HG02840 (cell line): ENCODE measurements around the gene CDC45.

ENCODE experiments used
- ATAC-seq: cut with Tn5 transposase; IDR thresholded peaks from one replicate; pipeline ENCODE4 v1.9.1; 2021; ENCODE audit warnings: mild to moderate bottlenecking, moderate library complexity, moderate number of reproducible peaks; ENCODE audit not compliant: unreplicated experiment, low FRiP score

The CDC45 gene

DNA sequence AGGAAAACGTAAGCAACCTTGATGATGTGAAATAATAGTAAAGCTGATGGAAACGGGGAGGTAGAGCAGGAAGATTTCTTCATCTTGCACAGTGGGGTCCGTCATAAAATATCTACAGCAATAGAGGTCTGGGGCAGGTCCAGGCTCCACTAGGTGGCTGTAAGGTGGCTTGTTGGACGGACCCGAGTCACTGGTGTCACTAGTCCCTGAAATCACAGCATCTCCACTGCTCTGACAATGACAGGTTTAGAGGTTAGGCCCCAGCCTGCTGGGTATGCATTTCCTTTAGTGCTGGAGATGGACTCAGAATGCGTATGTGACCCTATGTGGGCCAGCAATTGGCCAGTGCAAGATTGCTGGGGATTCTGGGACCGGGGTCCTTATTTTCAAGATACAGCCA, 69.7 kb downstream of the CDC45 start:
- no peak for ATAC-seq

DNA sequence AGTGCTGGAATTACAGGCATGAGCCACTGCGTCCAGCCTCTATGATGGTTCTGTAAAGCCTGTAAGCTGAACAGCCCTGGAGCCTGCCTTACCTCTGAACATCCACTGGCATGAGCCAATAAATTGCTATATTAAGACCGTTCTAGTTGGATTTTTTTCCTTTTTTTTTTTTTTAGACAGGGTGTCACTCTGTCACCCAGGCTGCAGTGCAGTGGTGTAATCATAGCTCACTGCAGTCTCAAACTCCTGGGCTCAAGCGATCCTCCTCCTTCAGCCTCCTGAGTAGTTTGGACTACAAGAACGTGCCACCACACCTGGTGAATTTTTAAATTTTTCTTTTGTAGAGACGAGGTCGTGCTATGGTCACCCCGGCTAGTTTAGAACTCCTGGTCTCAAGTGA, 70.7 kb downstream of the CDC45 start:
- no peak for ATAC-seq

DNA sequence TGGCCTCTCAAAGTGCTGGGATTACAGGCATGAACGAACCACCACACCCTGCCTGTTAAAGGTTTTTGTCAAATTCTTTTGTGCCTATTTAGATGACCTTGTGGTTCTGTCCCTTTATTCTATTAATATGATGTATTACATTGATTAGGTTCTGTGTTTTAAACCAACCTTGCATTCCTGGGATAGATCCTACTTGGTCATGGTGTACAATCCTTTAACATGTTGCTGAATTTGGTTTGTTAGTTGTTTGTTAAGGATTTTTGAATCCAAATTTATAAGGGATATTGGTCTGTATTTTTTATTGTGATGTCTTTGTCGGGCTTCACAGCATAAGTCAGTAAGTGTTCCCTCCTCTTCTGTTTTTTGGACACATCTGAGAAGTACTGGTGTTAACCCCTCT, 73.5 kb downstream of the CDC45 start:
- no peak for ATAC-seq

DNA sequence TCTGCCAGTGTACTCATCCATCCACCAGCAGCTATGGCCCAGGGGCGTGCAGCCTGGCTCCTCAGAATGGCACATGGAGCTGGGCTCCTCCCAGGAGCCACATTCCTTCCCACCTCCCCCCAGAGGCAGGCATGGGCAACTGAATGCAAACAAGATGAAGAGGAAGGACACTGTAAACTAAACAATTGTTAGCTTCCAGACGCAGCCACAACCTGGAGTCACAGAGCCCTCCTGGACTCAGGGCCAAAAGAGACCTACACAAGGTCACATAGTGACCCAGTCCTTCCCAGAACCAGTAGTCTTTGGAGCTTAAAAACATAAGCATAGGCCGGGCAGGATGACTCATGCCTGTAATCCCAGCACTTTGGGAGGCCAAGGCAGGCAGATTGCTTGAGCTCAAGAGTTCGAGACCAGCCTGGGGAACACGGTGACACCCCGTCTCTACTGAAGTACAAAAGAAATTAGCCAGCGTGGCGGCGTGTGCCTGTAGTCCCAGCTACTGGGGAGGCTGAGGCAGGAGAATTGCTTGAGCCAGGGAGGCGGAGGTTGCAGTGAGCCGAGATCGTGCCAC, 75.2 kb downstream of the CDC45 start:
- no peak for ATAC-seq

DNA sequence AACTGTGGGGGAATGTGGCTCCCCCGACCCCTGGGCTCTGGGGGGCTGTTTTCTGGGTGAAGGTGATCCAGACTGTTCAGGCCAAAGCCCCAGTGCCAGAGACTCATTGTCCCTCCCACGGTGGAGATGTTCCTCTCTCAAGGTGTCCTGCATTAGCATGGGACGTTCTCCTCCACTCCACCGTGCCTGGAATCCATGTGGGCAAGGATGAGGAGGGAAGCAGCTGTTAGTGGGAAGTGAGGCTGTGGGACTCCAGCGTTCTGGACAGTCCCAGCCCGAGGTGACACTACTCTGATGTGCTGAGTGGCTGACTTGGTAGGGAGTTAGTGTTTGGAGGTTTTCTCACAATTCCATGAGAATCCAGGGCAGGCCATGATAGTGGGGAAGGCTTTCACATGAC, 75.9 kb downstream of the CDC45 start:
- ATAC-seq = no peak

DNA sequence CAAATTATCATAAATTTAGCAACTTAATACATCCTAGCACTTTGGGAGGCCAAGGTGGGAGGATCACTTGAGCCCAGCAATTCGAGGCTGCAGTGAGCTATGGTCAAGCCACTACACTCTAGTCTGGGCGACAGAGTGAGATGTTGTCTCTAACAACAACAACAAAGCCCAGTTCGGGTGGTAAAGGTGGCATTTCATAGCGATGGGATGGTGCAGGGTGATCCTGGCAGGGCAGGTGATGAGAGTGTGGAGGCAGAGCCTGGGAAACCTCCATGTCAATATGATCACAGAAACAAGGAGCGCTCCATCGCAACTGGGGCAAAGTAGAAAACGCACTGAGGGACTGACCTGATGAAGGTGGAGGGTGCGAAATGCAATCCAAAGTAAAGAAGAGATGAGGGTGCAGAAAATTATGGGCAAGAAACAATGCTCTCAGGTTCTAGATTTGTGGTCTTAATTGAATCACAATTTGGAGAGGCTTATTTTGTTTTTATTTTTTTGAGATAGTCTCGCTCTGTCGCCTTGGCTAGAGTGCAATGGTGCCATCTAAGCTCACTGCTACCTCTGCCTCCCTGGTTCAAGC, 77.3 kb downstream of the CDC45 start:
- ATAC-seq = no peak

DNA sequence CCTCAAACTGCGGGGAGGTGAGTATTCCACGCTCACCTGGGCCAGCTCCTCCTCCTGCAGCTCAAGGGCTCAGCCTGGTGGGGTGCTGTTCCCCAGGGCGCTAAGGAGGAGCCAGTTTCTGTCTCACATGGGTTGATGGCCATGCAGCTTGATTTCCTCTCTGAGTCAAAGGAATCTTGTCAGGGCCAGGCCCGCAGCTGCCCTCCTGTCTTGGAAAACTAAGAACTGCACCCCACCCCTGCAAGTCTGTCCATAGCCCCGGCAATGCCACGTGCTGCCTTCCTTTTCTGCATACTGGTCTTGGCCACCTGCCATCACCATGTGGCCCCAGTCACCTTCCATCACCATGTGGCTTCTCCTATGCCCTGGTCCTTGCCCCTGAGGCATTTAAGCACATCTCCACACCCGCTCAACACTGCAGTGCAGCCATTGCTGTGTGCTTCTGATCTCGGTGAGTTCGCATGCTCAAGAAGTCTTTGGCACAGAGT, 79.6 kb downstream of the CDC45 start:
- ATAC-seq = no peak

DNA sequence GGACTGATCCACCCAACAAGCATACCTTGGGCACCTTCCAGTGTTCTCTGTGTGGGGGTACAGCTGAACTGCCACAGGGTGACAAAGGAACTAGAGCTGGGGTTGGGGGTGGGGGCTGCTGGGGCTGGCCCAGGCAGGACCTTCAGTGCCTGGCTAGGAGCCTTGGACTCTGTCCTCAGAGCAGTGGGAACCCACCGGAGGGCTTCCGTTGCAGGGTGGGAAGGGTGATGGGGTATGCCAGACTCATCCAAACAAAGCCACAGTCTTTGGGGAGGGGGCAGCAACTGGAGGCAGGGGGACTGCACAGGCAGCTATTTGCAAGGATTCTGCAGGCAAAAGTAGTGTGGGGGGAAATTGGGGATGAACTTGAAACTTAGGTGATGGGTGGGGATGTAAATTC, 80.2 kb downstream of the CDC45 start:
- ATAC-seq = no peak

DNA sequence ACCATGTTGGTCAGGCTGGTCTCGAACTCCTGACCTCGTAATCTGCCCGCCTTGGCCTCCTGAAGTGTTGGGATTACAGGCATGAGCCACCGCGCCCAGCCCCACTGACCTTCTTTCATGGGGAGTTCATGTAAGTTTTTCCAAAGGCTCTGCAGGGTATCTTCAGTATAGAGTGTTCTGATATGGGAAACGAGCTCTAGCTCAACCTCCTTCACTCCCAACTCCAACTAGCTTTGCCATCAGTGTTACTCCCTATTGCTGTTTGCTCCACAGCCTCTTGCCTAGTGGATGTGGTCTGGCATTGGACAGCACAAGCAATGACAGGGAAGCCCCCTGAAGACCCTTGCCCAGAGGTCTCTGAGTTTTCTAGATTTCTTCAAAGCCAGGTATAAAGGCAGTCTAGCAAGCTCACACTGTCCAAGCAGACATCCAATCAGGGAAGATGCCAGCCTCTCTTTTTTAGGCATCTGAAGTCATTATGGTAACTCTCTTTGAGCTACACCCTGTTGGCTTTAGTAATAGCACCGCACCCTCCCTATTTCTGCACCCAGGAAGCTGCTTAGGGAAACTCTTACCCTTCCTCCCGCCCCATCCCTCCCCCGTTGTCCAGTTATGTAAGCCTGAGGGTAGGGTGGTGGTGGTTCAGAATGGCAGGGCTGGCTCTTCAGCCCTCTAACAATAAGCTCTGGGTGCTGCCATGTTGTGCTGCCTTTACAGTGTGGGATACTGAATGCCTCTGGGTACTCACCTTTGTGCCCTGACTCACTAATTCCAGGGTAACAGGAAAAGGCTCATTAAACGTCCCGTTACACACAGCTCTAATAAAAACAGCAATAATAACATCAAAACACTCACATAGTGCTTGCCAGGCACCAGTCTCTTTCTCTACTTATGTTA, 85.9 kb downstream of the CDC45 start:
- ATAC-seq = no peak

DNA sequence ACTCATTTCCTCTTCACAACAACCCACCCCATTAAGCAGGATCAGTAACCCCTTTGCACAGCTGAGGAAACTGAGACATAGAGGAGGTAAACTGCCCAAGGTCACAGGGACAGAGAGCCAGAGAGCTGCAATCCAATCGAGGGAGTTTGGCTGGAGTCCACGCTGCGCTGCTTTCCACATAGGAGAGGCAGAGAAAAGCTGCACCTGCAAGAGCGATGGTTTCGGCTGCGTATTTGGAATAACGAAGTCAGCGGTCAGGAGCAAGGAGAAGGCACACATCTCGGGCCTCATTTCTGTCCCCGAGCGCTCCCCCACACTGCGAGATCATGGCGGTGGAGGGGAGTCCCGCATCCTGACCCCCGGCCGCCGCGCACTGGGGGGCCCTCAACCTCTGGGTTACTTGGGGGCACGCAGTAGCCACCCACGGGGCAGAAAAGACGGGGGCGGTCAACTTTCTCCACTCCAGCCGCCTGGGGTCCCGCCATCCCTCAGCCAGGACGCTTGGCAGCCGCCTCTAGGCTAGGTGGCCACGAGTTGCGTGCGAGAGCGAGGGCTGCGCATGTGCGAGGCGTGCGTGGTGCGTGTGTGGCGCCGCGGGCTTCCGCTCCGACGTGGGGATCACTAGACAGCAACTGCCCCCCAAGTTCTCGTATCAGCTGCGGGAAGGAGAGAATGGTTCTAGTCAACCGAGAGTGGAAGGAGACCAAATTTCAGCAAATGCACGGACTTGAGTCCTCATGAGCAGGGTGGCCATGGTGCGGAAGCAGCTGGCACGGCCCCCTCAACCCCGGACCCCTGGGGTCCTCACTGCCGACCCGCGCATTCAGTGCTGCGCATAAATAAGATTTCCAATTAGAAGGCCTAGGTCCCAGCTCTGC, 86.8 kb downstream of the CDC45 start:
- no peak for ATAC-seq

DNA sequence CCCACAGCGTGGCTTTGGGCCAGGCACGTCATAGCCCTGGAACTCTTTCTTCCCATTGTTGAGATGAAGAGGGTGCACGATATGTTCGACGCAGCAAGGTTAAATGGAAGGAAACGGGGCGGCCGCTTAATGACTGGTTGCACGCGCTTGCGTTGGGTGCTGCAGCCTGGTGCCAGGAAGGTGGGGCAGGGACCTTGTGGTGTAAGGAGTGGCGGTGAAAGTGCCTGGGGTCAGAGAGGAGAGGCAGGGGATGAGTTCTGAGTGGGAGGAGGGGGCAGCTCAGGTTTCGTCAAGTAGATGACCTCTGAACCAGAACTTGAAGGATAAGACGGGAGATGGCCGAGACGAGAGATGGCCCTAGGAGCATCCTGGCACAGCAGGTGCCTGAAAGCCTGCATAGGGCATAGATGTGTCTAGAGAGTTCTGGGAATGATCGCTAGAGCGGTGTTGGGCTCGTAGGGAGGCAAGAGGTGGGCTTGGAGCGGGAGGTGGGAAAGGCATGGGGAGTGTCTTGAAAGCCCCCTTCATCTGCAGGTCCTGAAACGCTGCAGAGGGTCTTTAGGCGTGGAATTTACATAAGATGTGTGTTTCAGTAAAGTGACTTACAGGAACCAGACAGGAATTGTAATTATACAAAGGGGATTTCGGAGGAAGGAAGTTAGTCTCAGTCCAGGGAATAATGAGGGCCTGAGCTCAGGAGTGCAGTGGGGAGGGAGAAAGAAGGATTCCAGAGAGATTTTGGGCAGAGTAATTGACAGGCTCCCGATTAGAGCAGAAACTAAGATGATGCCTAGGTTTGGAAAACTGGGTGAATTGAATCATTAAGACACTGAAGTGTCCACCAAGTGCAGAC, 87.7 kb downstream of the CDC45 start:
- ATAC-seq = no peak

DNA sequence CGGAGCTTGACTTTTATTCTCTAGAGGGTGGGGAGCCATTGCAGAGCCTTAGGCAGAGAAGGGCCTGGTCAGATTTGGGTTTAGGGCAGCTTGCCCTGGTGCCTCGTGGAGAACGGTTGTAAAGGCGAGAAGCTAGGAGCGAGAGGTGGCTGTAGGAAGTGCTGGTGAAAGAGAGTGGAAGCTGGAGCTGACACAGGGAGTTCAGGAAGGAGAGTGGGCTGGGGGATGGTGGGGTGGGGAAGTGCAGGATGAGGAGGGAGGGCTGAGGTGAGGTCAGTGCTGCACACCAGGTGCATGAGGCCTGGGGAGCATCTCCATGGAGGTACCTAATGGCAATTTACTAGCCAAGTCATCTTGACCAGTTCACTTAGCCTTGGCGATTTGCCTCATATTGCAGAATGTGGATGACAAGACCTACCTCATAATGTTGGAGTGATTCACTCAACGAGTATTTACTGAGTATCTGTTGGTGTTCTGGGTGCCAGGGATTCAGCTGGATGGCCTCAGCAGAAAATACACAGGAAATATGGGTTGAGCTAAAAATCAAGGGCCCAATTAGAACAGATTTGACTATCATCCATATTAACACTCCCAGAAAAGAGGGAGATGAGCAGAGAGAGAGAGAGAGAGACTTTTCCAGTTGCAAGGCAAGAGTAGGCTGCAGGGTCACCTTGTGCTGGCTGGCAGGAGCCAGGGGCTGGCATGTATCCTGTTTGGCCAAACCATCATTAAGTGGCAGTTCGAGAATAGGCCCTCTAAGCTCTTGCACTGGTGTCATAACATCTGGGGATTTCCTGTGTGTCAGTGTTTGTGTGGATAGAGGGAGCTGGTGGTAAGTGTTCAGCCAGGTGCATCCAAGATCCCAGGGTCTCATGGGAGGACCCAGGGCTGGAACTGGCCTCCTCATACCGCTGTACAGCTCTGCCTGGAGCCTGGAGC, 88.9 kb downstream of the CDC45 start:
- ATAC-seq = no peak

DNA sequence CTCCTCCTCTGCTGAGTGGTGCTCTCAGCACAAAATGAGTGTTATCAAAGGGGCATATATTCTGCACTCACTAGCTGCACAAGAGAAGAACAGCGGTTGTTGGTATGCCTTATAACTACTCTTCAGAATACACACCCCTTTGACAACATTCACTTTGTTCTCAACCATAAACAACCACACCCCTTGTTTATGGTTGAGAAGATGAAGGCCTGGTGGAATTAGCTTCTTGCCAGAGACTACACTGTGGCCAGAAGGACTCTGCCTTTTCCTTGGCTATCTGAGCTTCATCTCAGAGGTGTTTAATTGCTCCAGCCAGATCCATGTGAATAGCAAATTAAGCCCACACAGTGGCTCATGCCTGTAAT, 89.5 kb downstream of the CDC45 start:
- no peak for ATAC-seq

DNA sequence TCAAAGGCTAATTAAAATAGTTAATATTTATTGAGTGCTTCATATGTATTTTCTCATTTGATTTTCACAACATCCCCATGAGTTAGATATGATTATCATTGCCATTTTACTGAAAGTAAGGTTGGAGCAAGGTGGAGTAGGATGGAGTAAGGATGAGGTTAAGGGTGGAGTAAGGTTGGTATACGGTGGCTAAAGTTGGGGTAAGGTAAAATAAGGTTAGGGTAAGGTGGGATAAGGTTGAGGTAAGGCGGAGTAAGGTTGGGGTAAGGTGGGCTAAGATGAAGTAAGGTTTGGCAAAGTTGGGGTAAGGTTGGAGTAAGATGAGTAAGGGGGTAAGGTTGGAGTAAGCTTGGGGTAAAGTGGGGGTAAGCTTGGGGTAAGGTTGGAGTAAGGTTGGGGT, 90.3 kb downstream of the CDC45 start:
- no peak for ATAC-seq
